Activated T-helper 1 cell treated with anti-CD3 and anti-CD28 coated beads, Interleukin-2, amount 50 U/mL, for 16 hours (primary cell): ENCODE measurements around the gene TANGO2.

Source experiments
- DNase-seq, 2 donors: peaks; one replicate each; pipeline ENCODE4 v3.0.0-alpha.2; 2020; ENCODE audit warnings: low read depth in 1 of 2, low spot score in 1 of 2

The TANGO2 gene

DNA sequence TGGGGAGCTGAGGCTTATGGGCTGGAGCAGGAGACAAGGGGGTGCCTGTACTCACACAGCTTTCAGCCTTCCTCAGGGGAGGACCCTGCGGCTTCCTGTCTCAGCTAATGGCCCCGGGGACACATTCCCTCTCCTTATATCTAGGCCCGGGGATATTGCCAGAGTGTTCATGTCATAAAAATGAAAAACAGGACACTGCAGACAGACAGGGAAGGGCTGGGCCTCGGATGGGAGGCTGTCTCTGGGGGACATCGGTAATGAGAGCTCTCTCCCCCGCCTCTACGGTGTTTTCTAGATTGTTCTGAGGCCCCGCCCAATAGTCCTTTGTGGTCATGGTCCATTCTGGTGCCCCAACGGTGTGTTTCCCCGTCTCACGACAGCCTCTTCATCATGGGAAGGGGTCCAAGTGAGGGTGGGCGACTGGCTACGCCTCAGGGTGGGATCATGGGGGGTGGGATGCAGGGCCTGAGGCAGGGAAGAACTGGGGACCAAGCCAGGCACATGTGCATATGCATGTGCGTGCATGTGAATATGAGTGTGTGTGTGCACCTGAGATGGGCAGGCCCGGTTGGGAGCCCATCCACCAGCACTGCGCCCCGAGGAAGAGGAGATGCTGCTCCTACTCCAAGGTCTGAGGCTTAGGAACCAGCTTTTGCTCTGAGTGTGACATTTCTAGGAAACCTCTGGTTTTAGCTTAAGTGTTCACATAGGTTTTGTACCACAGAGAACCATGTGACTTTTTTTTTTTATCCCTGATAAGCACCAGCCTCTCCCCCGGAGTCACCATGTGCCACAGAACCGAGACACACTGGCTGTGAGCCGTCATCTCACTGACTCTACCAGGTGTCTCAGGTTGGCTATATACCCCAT, 9.6 kb upstream of the TANGO2 start:
- no peak for DNase-seq

DNA sequence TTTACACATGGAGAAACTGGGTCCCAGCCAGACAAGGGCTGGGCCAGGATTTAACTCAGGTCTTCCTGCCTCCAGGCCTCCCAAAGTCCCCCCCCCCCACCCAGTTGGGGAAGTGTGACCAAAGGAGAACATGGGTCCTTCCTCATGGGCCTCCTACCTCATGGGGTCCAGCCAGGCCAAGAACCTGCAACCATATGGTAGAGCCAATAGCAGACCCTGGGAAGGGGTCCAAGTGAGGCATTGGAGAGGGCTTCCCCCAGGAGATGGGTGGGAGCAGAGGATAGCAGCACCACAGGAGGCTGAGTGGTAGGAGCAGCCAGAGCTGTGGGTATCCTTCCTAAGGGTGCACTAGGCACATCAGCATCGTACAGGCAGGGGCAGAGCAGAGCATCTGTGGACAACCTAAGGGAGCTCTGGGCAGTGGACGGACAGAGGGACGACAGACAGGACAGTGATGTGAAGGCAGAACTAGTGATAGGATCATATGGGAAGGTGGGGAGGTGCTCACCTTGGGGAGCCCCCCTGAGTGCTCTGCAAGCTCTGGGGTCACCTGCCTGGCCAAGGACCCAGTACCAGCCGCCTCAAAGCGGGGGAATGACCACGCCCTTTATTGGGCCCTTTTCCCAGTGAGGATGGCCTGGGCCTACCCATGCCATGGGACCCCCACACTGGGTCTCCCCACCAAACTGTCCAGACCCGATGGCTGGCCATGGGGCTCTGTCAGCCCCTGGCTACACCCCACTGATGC, 8.7 kb upstream of the TANGO2 start:
- DNase-seq, result no peak

DNA sequence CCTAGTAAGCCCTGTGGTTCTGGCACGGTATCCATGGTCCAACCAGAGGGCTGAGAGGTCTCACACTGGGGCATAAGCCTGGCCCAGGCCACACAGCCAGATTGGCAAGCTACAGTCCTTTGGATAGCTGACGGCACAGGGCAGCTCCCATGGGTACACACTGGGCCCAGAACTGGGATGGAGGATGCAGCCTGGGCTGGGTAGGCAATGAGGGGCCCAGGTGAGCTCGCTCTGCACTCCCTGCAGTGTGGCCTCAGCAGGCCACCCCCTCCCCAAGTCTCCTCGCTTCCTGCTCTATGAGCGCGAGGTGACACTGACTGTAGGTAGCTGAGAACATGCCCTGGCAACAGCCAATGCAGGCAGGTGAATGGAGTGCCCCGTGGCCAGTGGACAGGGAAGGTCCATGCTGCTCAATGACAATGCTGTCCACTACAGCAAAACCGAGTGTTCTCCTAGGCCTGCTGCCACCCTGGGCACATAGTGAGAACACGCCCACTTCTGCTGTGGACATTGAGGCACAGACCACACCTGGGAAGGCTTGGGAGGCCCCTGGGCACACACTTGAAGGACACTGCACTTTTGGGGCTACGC, 8.1 kb upstream of the TANGO2 start:
- DNase-seq, result no peak

DNA sequence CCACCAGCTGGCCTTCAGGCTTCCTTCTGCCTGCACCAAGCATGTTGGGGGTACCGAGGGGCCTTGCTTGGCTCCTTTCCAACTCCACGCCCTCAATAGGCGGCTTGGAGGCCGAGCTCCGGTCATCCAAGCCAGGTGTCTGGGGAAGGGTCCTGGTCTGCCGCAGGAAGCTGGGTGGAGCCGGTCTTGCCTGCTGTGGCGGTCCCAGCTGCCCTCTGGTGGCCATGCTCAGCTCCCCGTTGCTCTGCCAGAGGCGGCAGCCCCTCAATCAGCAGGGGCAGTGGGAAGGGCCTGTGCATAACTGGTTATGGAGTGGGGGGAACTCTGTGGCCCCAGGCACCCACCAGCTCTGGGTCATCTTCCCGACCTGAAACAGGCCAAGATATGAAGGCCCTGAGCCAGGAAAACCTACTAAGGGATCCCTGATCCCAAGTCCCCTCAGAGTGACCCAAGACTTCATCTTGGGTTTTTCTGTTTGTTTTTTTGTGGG, 7.5 kb upstream of the TANGO2 start:
- no peak for DNase-seq

DNA sequence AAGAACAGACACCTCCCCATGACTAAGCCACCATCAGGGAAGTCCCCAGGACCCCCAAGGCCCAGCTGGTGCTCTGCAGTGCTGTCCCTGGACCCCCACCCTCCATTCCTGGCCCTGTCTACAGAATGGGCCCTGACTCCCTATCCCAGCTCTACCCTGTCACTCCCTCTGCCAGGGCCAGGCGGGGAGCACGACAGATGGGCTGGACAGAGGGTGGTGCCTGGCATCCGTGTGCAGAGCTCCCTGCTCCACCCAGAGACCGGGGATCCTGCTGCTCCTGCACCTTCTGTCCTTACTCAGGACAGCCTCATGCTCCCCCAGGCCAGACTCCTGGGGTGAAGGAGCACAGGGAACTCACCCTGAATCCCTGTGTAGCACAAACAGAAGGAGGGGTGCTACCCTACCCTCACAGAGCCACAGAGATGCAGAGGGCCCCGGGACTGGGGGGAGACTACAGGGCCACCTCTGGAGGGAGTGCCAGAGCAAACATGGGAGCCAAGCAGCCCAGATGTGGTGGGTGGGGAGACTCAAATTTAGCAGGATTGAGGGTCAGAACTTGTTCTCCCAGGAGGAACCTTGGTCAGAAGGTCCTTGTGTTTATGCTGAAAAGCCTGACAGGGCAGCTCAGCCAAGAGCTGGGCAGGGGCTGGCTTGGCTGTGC, 6.3 kb upstream of the TANGO2 start:
- DNase-seq, result no peak

DNA sequence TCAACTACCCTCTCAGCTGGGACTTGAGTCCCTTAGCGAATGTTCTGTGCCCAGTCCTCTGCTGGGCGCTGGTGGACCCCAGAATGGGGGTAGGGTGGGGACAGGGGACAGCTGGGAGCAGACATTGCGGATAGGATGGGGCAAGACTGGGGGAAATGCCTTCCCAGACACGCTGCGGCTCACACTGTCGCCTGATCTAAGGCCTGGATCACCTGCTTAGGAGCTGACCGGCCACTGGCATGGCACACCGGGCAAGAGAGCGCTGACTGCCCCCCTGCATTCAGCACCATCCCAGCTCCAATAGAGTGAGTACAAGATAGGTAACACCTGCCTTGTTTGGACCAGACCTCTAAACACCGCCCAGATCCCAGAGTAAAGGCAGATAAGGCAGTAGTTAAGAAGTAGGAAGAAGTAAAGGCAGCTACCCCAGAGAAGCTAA, 5.7 kb upstream of the TANGO2 start:
- no peak for DNase-seq

DNA sequence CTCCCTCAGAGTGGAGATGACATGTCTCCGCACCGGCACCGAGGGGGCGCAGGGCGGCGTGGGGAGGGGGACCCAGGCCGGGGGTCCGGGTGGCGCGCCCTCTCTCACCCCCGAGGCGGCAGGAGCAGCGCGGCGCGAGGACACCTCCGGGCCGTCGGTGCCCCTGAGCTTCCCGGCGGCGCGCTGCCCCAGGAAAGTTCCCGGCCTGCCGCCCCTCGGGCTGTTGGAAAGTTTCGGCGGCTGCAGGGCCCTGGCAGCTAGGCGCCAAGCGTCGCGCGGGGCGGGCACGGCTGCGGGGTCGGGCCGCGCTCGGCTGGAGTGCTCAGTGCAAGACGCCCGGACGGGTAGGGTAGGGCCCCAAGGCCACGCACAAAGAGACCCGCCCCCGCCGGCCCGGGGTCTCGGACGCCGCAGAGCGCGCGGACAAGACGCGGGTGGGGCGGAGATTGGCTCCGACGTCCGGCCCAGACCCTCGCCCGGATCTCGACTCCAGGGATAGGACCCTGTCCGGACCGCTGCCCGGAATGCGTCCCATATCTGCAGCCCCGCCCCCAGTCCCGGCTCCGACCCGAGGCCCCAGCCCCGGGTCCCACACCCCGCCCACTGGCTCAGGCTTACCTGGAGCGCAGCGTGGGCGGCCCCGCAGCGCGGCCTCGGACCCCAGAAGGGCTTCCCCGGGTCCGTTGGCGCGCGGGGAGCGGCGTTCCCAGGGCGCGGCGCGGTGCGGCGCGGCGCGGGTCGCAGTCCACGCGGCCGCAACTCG, 4.8 kb upstream of the TANGO2 start:
- DNase-seq, result no peak

DNA sequence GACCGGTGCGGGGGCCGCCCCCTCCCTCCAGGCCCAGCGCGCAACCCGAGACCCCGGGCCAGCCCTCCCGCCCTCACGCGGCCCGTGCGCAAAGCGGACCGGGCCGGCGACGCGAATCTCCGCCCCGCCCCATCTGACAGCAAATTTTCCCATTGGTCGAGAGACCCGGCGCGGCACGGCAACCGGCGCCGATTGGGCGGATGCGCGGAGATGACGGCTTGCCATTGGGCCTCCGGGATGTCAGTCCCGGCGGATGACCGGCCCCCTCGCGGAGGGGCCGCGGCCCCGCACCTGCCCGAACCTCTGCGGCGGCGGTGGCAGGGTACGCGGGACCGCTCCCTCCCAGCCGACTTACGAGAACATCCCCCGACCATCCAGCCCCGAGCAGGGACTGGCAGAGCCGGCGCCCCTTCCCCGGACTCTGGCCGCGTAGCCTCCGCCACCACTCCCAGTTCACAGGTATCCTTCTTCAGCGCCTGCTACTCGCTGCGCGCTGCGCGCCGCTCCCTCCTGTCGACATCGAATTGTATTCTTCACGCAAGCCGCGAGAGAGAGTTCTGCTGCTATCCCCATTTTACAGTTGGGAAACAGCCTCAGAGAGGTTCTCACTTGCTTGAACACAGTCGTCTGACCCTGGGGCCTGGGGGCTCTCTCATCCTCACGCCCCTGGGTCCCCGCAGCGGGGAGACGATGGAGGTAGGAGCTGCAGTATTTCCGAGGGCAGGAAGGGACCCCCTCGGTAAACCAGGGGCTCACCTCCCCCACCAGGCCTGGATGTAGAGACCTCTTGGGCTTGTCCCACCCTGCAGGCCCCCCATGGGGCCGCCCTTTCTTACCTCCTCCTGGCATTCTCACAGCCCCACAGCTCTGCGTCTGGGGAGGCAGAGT, 3.9 kb upstream of the TANGO2 start, which contains the start of gene ARVCF:
TSS of gene ARVCF (minus strand) at position 90 of the 888 bp plus-strand sequence. CDS start 26,029 bp downstream, outside the sequence.
- DNase-seq, result peak; percentile 85 to 89

DNA sequence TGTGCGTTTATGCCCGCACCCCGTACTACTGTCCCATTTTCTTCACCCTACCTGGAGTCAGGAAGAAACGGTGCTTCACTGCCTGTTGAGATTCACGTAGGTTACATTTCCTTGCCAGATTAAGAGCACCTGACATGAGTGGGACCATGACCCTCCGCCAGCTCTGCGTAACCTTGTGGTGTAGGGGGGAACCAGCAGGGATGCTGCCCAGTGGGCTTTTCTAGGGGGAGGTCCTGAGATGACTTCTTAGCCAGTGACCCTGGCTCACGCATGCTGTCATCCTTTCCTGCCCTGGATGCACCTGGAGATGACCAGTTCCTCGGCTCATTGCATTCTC, 3.3 kb upstream of the TANGO2 start:
- DNase-seq, result no peak

DNA sequence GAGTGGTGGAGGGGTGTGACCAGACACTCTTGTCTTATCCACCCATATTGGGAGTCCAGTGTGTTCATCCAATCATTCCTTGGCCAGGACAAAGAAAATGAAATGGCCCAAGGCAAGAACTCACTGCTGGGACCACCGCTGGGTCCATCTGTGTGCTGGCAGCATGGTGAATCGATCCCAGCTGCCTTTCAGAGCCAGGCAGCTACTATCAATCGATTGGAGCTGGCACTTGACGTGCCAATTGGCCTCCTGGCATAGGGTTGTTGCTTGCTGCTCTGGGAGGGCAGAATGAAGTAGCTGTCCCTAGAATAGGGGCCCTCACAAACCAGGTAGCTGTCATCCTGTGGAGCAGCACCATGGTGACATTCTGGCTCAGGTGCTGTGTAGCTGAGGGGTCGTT, 2.9 kb upstream of the TANGO2 start:
- DNase-seq, result no peak

DNA sequence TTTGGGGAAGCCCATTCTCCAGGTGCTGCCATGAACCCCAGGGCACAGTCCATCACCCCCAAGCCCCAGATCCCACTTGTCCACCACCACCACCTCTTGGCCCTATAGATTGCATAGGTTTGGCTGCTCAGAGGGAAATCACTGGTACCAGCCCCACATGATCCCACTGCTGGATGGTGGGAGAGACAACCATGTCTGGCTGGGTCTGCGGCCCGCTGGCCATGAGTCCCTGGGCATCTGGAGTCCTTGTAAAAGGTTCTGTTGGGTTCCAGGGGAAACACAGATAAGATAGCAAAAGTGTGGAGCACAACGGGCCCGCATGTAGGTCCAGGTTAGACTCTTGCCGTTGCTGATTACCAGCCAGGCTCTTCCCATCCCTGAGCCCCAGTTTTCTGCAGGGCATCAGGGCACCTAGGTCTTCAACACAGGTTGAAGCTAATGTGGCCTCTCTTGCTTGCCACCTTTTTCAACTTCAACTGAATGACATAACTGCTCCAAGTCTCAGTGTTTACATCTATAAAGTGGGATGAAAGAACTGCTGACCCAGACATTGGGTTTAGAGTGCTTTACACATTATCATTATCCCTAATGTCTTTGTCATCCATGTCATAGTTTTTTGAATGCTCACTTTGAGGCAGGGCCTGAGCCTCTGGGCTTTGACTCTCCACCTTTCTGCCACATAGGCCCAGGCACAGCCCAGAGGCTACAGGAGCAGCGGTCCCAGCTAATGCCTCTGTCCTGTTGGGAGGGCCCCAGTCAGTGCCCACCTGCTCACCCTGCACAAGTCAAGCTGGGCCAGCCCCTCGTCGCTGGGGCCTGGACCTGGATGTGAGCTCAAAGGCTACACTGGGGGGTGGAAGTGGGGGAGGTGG, 1.0 kb upstream of the TANGO2 start:
- DNase-seq, result no peak

DNA sequence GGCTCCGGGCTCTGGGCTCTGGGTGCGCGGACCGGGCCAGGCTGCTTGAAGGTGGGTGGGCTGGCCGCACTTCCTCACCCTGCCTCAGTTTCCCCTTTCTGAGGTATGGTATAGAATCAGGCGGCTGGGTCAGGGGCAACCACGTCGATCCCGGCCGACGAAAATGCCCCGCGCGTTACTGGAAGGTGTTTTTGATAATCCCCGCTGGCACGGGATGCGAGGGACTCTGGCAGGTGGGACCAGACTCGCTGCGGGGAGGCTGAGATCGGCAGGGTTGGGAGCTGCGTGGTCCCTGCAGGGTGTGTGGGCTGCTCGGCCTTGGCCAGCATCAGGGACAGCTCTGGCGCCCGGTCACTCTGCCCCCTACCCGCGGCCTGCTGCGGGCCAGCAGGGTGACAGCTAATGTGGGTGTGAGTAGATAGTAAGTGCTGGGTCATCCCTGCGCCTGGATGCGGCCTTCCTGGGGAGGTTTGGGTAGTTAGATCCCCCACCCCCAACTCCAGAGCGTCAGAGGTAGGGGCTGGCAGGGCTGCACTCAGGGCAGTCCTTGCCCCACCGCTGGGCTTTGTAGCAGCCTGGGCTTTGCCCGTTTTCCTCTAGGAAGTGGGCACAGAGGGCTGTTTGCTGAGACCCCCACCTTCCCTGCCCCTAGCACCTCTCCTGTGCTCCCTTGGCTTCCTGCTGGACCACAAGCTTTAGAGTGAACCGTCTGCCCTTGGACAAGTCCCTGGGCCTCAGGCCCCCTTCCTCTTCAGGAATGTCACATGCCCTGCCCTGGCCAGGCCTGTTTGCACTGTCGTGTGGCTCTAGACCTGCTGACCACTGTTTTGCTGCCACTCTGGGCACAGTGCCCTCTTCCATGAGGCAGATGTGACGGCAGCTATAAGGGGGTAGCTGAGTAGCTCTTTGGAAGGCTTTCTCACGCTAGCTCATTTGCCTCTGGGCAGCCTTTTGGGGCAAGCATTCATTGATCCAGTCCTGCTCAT, 579 bp downstream of the TANGO2 start:
- DNase-seq, result no peak

DNA sequence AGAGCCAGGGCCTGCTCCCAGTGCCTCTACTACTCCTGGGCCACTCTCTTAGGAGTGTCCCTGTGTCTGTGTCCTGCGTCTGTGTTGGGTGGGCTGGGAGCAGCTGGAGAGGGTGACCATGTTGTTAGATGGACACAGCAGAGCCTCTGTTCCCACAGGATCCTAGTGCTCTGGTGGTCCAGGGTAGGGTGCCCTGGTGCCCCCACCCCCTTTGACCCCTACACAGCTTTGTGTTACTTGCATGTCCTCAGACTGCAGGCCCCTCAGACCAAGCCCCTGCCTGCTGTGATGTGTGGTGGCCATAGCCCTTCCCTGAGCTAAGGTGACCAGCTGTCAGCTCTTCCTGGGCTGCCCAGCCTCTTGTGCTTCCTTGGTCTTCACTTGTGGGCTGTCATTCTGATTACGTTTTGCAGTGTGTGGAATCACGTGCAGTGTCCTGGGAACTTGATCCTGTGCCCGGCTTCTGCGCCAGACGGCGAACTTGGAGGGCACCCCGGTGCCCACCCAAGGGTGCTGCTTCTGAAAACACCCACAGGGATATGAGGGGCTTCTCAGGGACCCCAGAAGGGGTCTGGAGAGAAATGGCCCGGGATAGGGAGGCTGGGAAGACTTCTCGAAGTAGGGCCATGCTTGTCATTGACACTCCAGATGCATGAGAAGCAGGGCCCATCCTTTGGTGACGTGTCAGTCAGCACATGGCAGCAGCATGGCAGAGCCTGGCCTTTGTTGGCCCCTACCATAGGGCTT, 1.5 kb downstream of the TANGO2 start:
- no peak for DNase-seq

DNA sequence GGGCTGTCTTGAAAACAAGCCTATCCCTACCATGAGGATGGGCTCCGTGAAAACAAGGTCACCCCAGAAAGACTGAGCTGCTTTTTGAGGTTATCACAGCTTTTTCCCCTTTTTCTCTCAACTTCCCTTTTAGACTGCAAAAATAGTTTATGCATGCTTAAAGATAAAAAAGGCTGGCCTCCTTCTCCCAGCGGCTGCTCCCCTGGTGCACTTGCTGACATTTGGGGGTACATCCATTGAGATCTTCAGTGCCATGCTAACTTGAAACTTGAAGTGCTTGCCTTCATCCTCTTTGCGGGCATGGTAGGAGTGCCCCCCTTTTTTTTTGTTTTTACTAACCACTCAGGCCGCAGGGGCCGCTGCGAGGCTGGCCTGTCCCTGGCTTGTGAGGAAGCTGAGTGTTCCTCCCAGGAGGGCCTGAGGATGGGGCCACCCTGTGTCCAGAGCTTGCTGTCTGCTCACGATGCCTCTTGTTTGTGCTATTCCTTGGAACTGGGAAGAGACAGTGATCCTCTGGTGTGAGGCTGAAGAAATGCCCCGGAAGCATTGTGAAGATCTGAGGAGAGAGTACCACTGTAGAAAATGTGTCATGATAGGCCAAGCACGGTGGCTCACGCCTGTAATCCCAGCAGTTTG, 2.2 kb downstream of the TANGO2 start:
- no peak for DNase-seq

DNA sequence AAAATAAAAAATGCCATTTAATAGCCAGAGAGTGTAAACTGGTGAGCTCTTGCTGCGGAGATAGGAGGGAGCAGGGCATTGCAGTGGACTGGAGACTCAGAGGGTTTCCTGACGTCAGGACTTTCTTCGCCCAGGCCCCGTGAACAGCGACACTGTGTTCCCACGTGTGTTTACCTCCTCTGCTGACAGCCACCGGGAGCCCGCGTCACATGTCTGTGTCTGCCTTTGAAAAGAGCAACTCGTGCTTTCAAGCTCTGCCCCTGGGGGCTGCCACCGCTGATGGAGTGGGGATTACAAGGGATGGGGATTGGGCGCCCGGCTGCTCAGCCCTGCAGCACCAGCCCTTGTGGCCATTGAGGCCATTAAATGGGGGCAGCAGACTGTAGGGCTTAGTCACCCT, 3.3 kb downstream of the TANGO2 start:
- DNase-seq, result no peak

DNA sequence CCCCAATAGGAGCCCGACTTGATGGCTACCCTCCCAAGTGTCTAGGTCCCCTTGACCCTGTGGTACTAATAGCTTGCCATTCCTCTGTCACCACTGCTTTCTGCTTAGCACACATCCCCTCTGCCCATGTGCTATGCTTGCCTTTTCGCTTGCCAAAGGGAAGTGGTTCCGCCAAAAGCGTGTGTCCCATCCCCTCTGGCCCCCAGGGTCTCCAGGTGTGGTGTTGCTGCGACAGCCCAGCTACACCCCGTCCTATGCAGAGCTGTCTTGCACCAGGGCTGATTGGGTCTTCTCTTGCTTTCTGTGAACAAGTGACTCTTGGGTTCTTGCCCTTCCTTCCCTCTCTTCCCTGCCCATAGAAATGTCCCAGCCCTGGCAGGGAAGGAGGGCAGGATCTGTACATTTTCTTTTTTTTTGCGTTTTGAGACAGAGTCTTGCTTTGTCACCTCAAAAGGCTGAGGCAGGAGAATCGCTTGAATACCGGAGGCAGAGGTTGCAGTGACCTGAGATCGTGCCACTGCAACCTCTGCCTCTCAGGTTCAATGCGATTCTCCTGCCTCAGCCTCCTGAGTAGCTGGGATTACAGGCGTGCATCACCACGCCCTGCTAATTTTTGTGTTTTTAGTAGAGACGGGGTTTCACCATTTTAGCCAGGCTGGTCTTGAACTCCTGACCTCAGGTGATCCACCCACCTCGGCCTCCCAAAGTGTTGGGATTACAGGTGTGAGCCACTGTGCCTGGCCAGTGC, 3.9 kb downstream of the TANGO2 start:
- DNase-seq, result no peak
